ENCODE results near the gene CFAP45.

The CFAP45 gene

GRCh38 chr1:159866905-159867663 lies 32.9 kb downstream of the CFAP45 start:
- no peak for TF ChIP-seq TAF1 (IDR thresholded peaks at IDR 0.05; ENCODE audit: borderline replicate concordance, insufficient read depth, low read length)
- no peak for TF ChIP-seq FOXP2 (optimal IDR thresholded peaks at IDR 0.05; ENCODE audit: borderline replicate concordance, extremely low read depth, extremely low read length, insufficient read depth)
- no peak for TF ChIP-seq POLR2AphosphoS5 (IDR thresholded peaks at IDR 0.05; ENCODE audit: low read depth, low read length)
- no peak for TF ChIP-seq SIN3A (IDR thresholded peaks at IDR 0.05; ENCODE audit: borderline replicate concordance, insufficient read depth, low read length)
- TF ChIP-seq REST (IDR thresholded peaks at IDR 0.05; ENCODE audit: insufficient read depth in 1 of 2, low read depth in 2 of 2, low read length in 2 of 2) = no peak

GRCh38 chr1:159866066-159866465 lies 33.9 kb downstream of the CFAP45 start:
- no peak for TF ChIP-seq SIN3A (IDR thresholded peaks at IDR 0.05; ENCODE audit: borderline replicate concordance, insufficient read depth, low read length)

GRCh38 chr1:159864262-159864661 lies 35.7 kb downstream of the CFAP45 start:
- TF ChIP-seq TAF1 (IDR thresholded peaks at IDR 0.05; ENCODE audit: borderline replicate concordance, insufficient read depth, low read length) (no peak), SIN3A (IDR thresholded peaks at IDR 0.05; ENCODE audit: borderline replicate concordance, insufficient read depth, low read length) (no peak), POLR2AphosphoS5 (IDR thresholded peaks at IDR 0.05; ENCODE audit: low read depth, low read length) (no peak), REST (IDR thresholded peaks at IDR 0.05; ENCODE audit: insufficient read depth in 1 of 2, low read depth in 2 of 2, low read length in 2 of 2) (no peak), FOXP2 (optimal IDR thresholded peaks at IDR 0.05; ENCODE audit: borderline replicate concordance, extremely low read depth, extremely low read length, insufficient read depth) (no peak)

GRCh38 chr1:159862557-159862956 lies 37.4 kb downstream of the CFAP45 start, which contains the start of gene VSIG8:
VSIG8 (minus strand) TSS chr1:159862657; CDS start chr1:159862521, 136 bp downstream.
- no peak for TF ChIP-seq SIN3A (IDR thresholded peaks at IDR 0.05; ENCODE audit: borderline replicate concordance, insufficient read depth, low read length)
- TF ChIP-seq TAF1 (IDR thresholded peaks at IDR 0.05; ENCODE audit: borderline replicate concordance, insufficient read depth, low read length) = no peak
- TF ChIP-seq REST (IDR thresholded peaks at IDR 0.05; ENCODE audit: insufficient read depth in 1 of 2, low read depth in 2 of 2, low read length in 2 of 2) = no peak
- no peak for TF ChIP-seq POLR2AphosphoS5 (IDR thresholded peaks at IDR 0.05; ENCODE audit: low read depth, low read length)
- TF ChIP-seq FOXP2 (optimal IDR thresholded peaks at IDR 0.05; ENCODE audit: borderline replicate concordance, extremely low read depth, extremely low read length, insufficient read depth) = no peak

- TF ChIP-seq SIN3A (IDR thresholded peaks at IDR 0.05; ENCODE audit: borderline replicate concordance, insufficient read depth, low read length) (no peak), FOXP2 (optimal IDR thresholded peaks at IDR 0.05; ENCODE audit: borderline replicate concordance, extremely low read depth, extremely low read length, insufficient read depth) (no peak), POLR2AphosphoS5 (IDR thresholded peaks at IDR 0.05; ENCODE audit: low read depth, low read length) (no peak), TAF1 (IDR thresholded peaks at IDR 0.05; ENCODE audit: borderline replicate concordance, insufficient read depth, low read length) (no peak), REST (IDR thresholded peaks at IDR 0.05; ENCODE audit: insufficient read depth in 1 of 2, low read depth in 2 of 2, low read length in 2 of 2) (no peak)
Observed at GRCh38 chr1:159862031-159862430, 37.9 kb downstream of the CFAP45 start.
